GM12801 (cell line): Measurements from ENCODE around the gene ITSN1.

Experiments used
- TF ChIP-seq, protein P1 (sequence below): IDR thresholded peaks from one replicate; pipeline ENCODE4 v1.5.1; 2011; ENCODE audit warnings: control low read depth; ENCODE audit not compliant: insufficient read length; ENCODE audit errors: extremely low read depth

The ITSN1 gene

DNA sequence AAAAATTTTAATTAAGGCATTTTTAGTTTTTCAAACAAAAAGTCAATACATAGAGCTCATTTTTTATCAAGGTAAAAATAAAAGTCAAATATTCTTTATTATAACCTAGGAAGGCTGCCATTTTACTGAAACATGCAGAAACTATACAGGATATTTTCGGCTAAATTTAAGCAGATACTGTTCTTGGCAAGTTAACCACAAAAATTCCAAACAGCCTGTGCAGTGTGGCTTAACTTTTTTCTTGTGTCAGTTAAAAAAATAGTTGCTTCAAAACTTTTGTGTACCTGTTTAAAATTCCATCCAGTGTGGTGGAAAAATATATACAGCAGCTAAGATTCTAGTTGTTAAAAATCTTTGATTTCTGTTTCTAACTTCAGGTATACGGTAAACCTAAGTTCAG is 138.3 kb downstream of the ITSN1 start:
- TF ChIP-seq, protein P1, sequence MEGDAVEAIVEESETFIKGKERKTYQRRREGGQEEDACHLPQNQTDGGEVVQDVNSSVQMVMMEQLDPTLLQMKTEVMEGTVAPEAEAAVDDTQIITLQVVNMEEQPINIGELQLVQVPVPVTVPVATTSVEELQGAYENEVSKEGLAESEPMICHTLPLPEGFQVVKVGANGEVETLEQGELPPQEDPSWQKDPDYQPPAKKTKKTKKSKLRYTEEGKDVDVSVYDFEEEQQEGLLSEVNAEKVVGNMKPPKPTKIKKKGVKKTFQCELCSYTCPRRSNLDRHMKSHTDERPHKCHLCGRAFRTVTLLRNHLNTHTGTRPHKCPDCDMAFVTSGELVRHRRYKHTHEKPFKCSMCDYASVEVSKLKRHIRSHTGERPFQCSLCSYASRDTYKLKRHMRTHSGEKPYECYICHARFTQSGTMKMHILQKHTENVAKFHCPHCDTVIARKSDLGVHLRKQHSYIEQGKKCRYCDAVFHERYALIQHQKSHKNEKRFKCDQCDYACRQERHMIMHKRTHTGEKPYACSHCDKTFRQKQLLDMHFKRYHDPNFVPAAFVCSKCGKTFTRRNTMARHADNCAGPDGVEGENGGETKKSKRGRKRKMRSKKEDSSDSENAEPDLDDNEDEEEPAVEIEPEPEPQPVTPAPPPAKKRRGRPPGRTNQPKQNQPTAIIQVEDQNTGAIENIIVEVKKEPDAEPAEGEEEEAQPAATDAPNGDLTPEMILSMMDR = no peak

DNA sequence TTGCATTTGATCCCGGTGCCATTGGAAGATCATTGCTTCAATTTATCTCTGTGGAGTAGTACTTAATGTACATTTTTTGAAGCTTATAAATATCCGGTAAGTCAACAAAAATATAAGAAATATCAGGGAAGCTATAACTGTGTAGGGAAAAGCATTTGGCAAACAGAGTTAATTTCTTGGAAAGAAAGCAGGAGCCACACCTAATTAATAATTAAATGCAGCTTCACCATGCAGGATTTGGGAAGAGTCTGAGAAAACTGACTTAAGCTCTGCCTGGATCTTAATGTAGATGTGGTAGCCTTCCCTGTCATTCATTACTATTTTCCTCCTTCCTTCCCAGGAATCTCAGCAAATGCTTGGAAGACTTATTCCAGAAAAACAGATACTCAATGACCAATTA is 138.8 kb downstream of the ITSN1 start:
- TF ChIP-seq, protein P1 = no peak

DNA sequence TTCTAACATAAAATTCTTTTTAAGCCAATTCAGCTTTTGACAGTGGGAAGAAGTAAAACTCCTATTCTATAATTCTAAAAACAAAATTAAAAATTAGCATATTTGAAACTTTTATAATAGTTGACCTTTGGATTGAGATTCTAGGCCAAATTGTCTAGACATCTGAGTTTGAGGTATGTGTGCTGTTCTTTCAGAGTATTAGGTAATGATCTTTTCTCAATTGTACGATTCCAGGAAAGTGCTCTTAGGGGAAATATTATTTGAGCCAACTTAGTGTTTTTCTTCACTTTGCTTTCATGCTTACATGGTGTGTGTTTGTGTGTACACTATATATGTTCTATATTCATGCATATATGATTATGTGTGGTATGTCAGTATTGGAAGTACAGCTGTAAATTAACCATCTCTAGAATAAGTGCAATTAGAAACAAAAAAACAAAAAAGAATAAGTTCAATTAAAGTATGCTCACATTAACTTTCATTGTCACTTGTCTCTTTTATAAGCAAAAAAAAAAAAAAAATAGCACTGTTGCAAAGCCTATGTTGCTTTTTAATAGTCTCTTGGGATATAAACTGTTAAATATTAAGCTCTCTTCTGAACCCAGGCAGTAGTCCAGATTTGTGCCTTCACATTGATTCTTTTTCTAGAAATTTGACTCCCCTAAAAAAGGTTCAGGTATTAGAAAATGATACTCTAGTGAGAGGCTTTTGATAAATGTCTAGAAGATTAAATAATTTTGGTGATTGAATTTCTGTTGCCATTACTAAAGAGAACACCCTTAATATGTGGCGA is 141.1 kb downstream of the ITSN1 start:
- TF ChIP-seq, protein P1 = no peak

DNA sequence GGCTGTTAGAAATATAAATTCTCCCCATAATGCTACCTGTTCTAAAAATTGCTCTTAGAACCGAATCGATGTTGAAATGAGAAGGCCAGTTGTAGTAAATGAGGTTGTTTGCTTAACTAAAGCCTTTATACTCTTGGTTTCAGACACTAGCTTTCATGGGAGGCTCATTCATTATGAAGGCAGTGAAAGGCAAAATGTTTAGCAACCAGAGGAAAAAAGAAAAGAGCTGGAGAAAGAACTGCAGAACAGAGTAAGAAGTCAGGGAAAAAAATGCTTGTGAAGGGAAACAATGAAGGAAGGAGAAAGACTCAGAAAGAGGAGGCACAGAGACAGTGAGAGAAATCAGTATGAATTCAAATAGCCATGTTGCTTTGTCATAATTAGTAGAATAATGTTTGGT is 145.1 kb downstream of the ITSN1 start:
- TF ChIP-seq, protein P1 = no peak

DNA sequence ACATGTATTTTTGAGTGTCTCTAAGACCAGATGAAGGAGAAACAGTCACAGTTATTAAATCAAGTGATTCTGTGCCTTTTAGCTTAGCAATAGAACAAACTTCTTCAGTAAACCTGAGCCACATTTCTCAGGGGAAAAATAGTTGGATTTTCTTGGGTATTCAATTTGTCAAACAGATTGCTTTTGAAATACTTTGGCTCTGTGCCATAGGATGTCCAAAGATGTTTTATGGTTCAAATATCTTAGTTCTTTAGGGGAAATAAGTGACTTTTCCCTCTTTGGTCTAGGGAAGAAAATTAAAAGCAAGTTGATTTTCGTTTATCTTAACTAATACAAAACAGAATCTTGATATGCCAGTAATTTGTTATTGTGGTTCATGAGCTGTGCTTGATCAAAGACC is 147.4 kb downstream of the ITSN1 start:
- TF ChIP-seq, protein P1 = no peak

DNA sequence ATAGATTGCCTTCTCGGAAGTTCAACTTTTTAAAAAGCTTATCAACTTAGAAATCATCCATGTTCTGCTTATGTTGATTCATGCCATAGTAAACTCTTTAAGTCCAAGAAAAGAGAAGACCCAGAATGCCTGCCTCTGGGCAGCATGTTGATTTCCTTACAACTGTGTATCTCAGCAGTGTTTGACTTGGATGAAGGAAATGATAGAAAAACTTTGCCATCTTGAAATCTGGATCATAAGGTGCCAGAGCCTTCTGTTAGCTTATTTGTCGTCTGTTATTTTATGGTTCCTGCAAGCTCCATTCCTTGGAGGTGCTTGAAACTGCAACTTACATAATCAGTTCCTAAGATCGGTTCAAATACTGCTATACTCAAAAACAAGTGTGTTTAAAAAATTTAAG is 148.8 kb downstream of the ITSN1 start:
- TF ChIP-seq, protein P1 = no peak

DNA sequence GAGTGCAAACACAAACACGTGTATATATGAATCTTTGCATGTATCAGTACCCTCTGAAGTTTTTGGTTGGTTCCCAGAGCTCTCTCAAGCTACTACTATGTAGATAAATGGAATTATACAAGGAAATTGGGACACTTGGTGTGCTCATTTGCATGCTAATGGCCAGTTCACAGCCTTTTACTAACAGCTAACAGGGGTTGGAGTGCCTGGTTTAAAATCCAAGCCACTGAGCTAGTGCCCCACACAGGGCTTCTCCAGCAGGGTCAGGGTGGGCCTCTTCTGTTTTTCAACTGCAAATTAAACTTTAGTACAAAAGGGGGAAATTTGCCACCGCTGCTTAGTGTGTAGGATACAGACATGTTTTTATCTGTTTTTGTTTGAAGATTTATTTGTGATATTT is 152.3 kb downstream of the ITSN1 start:
- TF ChIP-seq, protein P1 = no peak
